Transverse colon (tissue), 4 donors: Measurements from ENCODE around the gene DOK1. TPM values are rescaled to one million over a fixed set of nuclear protein-coding genes. Genes with fewer than 3 reads are reported as not detected.

Experiments used
- DNase-seq: peaks from one replicate; pipeline ENCODE4 v3.0.0-alpha.2; 2019
- H3K27ac ChIP-seq, 4 donors: fragments of 200-600 bp; sonication (generic); 2 replicates each; pipeline ENCODE4 v1.5.1; 2016 to 2018; ENCODE audit warnings: inconsistent platforms in 4 of 4
- H3K27me3 ChIP-seq: fragments of 200-600 bp; sonication (generic); 2 replicates; pipeline ENCODE4 v1.5.1; 2017; ENCODE audit warnings: inconsistent platforms
- H3K36me3 ChIP-seq, 4 donors: fragments of 200-600 bp; sonication (generic); 2 replicates each; pipeline ENCODE4 v1.5.1; 2017 to 2019; ENCODE audit warnings: inconsistent platforms in 4 of 4
- H3K4me1 ChIP-seq, 4 donors: fragments of 200-600 bp; sonication (generic); 2 replicates each; pipeline ENCODE4 v1.5.1; 2017 to 2020; ENCODE audit warnings: inconsistent platforms in 4 of 4
- H3K4me3 ChIP-seq, 4 donors: fragments of 200-600 bp; sonication (generic); 1 replicate in 1 of 4; 2 replicates in 3 of 4; pipeline versions ENCODE4 v1.5.1 to v1.6.1; 2017 to 2019; ENCODE audit warnings: inconsistent platforms in 4 of 4
- H3K9me3 ChIP-seq, 2 donors: fragments of 200-600 bp; sonication (generic); 2 replicates each; pipeline ENCODE4 v1.5.1; 2017 to 2019; ENCODE audit warnings: inconsistent platforms in 2 of 2
- EP300 ChIP-seq: sonication (generic); formaldehyde crosslinking; IDR thresholded peaks from one replicate; pipeline ENCODE4 v1.6.1; 2017; ENCODE audit warnings: antibody characterized with exemption, low read depth
- POLR2A ChIP-seq: fragments of 450-650 bp; IDR thresholded peaks from one replicate; pipeline ENCODE4 v1.6.1; 2016; ENCODE audit warnings: antibody characterized with exemption, mild to moderate bottlenecking, moderate library complexity
- POLR2AphosphoS5 ChIP-seq, 3 donors: sonication (generic); formaldehyde crosslinking; IDR thresholded peaks; one replicate each; pipeline ENCODE4 v1.6.1; 2016; ENCODE audit warnings: antibody characterized with exemption in 3 of 3
- WGBS, 2 donors: methylation state at CpG; one replicate each; pipeline ENCODE4 v1.1.5; 2018; ENCODE audit warnings: low coverage in 1 of 2; 5-methylcytosine and 5-hydroxymethylcytosine counted together
- in situ Hi-C, 4 donors: fragments of 200-750 bp; cut with MboI; loops; one replicate each; pipeline versions ENCODE4 v1.15.0 to v1.15.1; 2017; ENCODE audit warnings: low sequenced_read_pairs in 3 of 4, low pct_ligation_motif_present in 1 of 4, low pct_unique_long_range_greater_than_20kb in 1 of 4
- intact Hi-C: fragments of 100-400 bp; cut with DNase I; formaldehyde crosslinking; loops from one replicate; pipeline ENCODE4 v1.15.1; 2023; ENCODE audit warnings: low total_unique reads
- total RNA-seq, 4 donors: library from RNA; depleted of rRNA; stranded (reverse); fragments of >200 nt; gene quantifications; one replicate each; pipeline ENCODE4 v1.1.0, GENCODE V29; 2016
- TF ChIP-seq, protein P1 (sequence below), 5 experiments: fragments of 200-600 bp in 3 of 5; fragments of 450-650 bp in 2 of 5; sonication (generic) in 3 of 5; IDR thresholded peaks; 1 replicate in 2 of 5; 2 replicates in 3 of 5; pipeline ENCODE4 v1.5.1; 2016 to 2017; ENCODE audit warnings: antibody characterized with exemption in 5 of 5, inconsistent platforms in 3 of 5, mild to moderate bottlenecking in 2 of 5, moderate library complexity in 1 of 5

The DOK1 gene
- total RNA-seq, 4 donors from 2014 or later = 14.7 to 21.3 (median 20.1) TPM

DNA sequence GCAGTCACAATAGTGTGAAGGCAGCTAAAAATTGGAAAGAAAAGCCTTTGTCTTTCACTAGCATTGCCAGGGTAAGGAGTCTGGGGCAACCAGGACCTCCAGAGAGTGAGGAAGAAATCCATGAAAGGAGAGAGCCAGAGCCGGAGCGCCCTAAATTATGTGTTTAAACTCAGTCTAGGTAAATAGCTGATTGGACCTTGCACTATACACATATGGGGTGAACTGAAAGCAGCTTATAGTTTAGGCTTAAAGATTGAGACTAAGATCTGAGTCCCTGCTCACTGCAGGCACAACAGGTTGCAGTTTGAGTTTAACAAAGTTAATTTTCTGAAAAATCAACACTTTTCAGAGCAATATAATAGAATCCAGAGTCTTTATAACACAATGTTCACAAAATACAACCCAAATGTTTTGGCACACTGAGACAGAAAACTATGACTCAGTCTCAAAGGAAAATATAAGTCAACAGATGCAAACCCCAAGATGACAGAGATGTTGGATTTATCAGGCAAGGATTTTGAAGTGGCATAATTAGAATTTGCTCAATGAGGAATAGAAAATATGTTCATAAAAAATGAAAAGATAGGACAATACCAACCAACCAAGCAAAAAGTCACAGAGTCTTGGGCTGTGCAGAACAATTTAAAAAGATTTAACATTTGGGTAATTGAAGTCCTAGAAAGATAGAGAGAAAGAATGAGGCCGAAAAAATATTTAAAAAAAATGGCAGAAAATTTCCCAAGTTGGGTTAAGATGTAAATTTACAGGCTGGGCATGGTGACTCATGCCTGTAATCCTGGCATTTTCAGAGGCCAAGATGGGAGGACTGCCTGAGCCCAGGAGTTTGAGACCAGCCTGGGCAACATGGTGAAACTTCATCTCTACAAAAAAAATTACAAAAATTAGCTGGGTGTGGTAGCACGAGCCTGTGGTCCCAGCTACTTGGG, 39.6 kb downstream of the DOK1 start:
- 63 to 69% methylated on average over 1 to 4 of the region's 4 CpGs for WGBS, 2 donors
- DNase-seq = no peak
- Histone ChIP-seq H3K9me3 (no peaks in the 10 kb centered on the region), H3K27ac (no peak overlapping the region), H3K4me3 (no peak overlapping the region), H3K27me3 (peaks cover 51% of the 10 kb centered on the region), H3K36me3 (no peaks in the 10 kb centered on the region), H3K4me1 (no peaks in the 10 kb centered on the region)
- no peak for TF ChIP-seq POLR2AphosphoS5 (IDR thresholded peaks at IDR 0.05)
- no peak for TF ChIP-seq POLR2A
- TF ChIP-seq, protein P1, sequence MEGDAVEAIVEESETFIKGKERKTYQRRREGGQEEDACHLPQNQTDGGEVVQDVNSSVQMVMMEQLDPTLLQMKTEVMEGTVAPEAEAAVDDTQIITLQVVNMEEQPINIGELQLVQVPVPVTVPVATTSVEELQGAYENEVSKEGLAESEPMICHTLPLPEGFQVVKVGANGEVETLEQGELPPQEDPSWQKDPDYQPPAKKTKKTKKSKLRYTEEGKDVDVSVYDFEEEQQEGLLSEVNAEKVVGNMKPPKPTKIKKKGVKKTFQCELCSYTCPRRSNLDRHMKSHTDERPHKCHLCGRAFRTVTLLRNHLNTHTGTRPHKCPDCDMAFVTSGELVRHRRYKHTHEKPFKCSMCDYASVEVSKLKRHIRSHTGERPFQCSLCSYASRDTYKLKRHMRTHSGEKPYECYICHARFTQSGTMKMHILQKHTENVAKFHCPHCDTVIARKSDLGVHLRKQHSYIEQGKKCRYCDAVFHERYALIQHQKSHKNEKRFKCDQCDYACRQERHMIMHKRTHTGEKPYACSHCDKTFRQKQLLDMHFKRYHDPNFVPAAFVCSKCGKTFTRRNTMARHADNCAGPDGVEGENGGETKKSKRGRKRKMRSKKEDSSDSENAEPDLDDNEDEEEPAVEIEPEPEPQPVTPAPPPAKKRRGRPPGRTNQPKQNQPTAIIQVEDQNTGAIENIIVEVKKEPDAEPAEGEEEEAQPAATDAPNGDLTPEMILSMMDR (IDR thresholded peaks at IDR 0.05) = no peak
- no peak for TF ChIP-seq EP300
- in situ Hi-C loops = loop anchor here in 2 of 4 donors (25.0 kb wide), 1 partner anchor 107 kb away; the partner anchor contains the start of genes CCDC142 (in 2 of the 2), LBX2 (in 2 of the 2) and TTC31 (in 2 of the 2)
- intact Hi-C loops = no loop called here

DNA sequence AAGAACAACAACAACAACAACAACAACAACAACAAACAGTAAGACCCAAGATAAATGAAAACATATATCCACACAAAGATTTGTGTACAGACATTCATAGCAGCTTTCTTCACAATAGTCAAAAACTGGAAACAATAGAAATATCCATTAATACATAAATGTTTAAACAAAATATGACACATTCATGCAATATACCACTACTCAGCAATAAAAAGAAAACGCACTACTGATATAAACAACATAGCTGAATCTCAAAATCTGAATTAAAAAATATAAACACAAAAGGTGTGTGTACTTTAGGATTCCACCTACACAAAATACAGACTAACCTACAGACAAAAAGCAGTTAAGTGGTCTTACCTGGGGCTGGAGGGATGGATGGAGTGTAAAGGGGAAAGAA, 42.1 kb downstream of the DOK1 start:
- WGBS, 2 donors = 50 to 54% methylated on average over 1 of the region's 1 CpG
- intact Hi-C loops = no loop called here

DNA sequence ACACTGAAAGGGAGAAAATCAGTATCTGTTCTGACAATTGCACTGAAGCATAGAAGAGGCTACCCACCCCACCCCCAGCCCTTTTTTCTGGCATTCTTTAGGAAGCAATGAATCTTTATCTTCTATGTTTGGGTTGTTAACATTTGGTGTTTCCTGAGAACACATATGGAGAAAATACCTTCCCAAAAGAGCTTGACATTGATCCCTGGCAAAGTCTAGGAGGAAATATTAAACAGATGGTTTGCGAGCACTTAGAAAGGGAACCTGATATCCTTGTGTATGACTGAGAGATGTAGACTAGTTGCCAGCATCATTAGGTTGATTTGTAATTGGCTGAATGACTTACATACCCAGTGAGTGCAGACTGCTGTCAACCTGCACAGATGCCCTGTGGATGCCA, 42.9 kb downstream of the DOK1 start:
- WGBS, 2 donors = 38 to 64% methylated on average over 1 of the region's 1 CpG
- Histone ChIP-seq H3K4me1 (no peaks in the 10 kb centered on the region), H3K36me3 (no peaks in the 10 kb centered on the region), H3K27me3 (peaks cover 52% of the 10 kb centered on the region), H3K4me3 (no peak overlapping the region), H3K9me3 (no peaks in the 10 kb centered on the region), H3K27ac (no peak overlapping the region)
- no peak for DNase-seq
- intact Hi-C loops = no loop called here
- in situ Hi-C loops = loop anchor here in 2 of 4 donors (25.0 kb wide), 1 partner anchor 110 kb away; the partner anchor contains the start of genes CCDC142 (in 2 of the 2), LBX2 (in 2 of the 2) and TTC31 (in 2 of the 2)
- no peak for TF ChIP-seq EP300
- no peak for TF ChIP-seq POLR2AphosphoS5 (IDR thresholded peaks at IDR 0.05)
- TF ChIP-seq, protein P1 (IDR thresholded peaks at IDR 0.05) = no peak
- no peak for TF ChIP-seq POLR2A

More for the DNA sequence above, 42.1 kb downstream of the DOK1 start:
- H3K27me3 ChIP-seq = peaks cover 54% of the 10 kb centered on the region
- H3K36me3 ChIP-seq = no peaks in the 10 kb centered on the region
- no peak for DNase-seq
- H3K27ac ChIP-seq = no peak overlapping the region
- no peaks in the 10 kb centered on the region for H3K9me3 ChIP-seq
- H3K4me1 ChIP-seq = no peaks in the 10 kb centered on the region
- TF ChIP-seq, protein P1 (IDR thresholded peaks at IDR 0.05) = no peak
- TF ChIP-seq EP300 (no peak), POLR2A (no peak), POLR2AphosphoS5 (IDR thresholded peaks at IDR 0.05) (no peak)
- no peak overlapping the region for H3K4me3 ChIP-seq
- in situ Hi-C loops = loop anchor here in 2 of 4 donors (25.0 kb wide), 1 partner anchor 109 kb away; the partner anchor contains the start of genes CCDC142 (in 2 of the 2), LBX2 (in 2 of the 2) and TTC31 (in 2 of the 2)

DNA sequence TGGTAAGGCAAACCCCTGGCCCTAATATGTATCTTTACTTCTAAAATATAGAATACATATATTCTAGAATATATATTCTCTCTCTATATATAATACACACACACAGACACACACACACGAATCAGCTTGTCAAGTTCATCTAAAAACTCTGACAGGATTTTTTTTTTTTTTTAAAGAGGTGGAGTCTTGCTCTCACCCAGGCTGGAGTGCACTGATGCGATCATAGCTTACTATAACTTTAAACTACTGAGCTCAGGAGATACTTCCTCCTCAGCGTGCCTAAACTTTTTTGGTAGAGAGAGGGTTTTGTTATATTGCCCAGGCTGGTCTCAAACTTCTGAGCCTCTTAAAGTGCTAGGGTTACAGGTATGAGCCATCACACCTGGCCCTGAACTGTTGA, 45.2 kb downstream of the DOK1 start:
- TF ChIP-seq, protein P1 (IDR thresholded peaks at IDR 0.05) = no peak
- TF ChIP-seq POLR2A = no peak
- no peak for TF ChIP-seq EP300
- no peak for TF ChIP-seq POLR2AphosphoS5 (IDR thresholded peaks at IDR 0.05)
- Histone ChIP-seq H3K4me3 (no peak overlapping the region), H3K36me3 (no peaks in the 10 kb centered on the region), H3K27ac (no peak overlapping the region), H3K27me3 (peaks cover 48% of the 10 kb centered on the region), H3K9me3 (no peaks in the 10 kb centered on the region), H3K4me1 (no peaks in the 10 kb centered on the region)
- in situ Hi-C loops (loop anchor here in 2 of 4 donors (25.0 kb wide), 1 partner anchor 112 kb away; the partner anchor contains the start of genes CCDC142 (in 2 of the 2), LBX2 (in 2 of the 2) and TTC31 (in 2 of the 2)), intact Hi-C loops (no loop called here)
- 55 to 62% methylated on average over 3 of the region's 3 CpGs for WGBS, 2 donors
- no peak for DNase-seq
